Naive thymus-derived CD4-positive, alpha-beta T cell (primary cell): ENCODE measurements around the gene CFAP97. TPM values are rescaled to one million over a fixed set of nuclear protein-coding genes. Genes with fewer than 3 reads are reported as not detected.

ENCODE experiments used
- ATAC-seq: fragments of 150-1000 bp; cut with Tn5 transposase; 2 replicates; pipeline ENCODE4 v1.10.0; 2021; ENCODE audit warnings: mild to moderate bottlenecking, moderate library complexity
- CTCF ChIA-PET: fragments of 350-600 bp; sonication (Branson Sonifier 250); formaldehyde crosslinking; loops from one replicate; lab custom pipeline; 2021; ENCODE audit warnings: antibody characterized with exemption; lab: Charles Lee
- POLR2A ChIA-PET: fragments of 350-600 bp; sonication (Branson Sonifier 250); formaldehyde crosslinking; loops from one replicate; lab custom pipeline; 2021; ENCODE audit warnings: antibody characterized with exemption, inconsistent platforms; lab: Charles Lee
- DNase-seq, 9 donors: peaks; one replicate each; pipeline versions ENCODE4 v3.0.0 to v3.0.0-alpha.2; 2020 to 2022; ENCODE audit warnings: mixed read lengths in 1 of 9
- H3K27ac ChIP-seq: one replicate; pipeline ENCODE4 v1.7.0; 2013; ENCODE audit warnings: mild to moderate bottlenecking, low read depth, low read length, moderate library complexity
- H3K27me3 ChIP-seq, 2 donors: one replicate each; pipeline ENCODE4 v1.7.0; 2013; ENCODE audit warnings: low read length in 2 of 2, mild to moderate bottlenecking in 2 of 2, moderate library complexity in 2 of 2; ENCODE audit not compliant: control insufficient read depth in 2 of 2, insufficient read depth in 2 of 2
- H3K36me3 ChIP-seq, 3 experiments: 1 replicate in 2 of 3; 2 replicates in 1 of 3; pipeline ENCODE4 v1.7.0; 2013; ENCODE audit warnings: low read length in 3 of 3, mild to moderate bottlenecking in 3 of 3, moderate library complexity in 1 of 3; ENCODE audit not compliant: insufficient read depth in 3 of 3, control insufficient read depth in 2 of 3
- H3K4me1 ChIP-seq, 2 donors: one replicate each; pipeline ENCODE4 v1.7.0; 2013; ENCODE audit warnings: low read length in 2 of 2, mild to moderate bottlenecking in 2 of 2, moderate library complexity in 1 of 2; ENCODE audit not compliant: control insufficient read depth in 2 of 2, insufficient read depth in 2 of 2
- H3K4me3 ChIP-seq: 2 replicates; pipeline ENCODE4 v1.7.0; 2013; ENCODE audit warnings: mild to moderate bottlenecking, low read length
- H3K9me3 ChIP-seq, 3 experiments: 1 replicate in 2 of 3; 2 replicates in 1 of 3; pipeline ENCODE4 v1.7.0; 2013; ENCODE audit warnings: low read length in 3 of 3; ENCODE audit not compliant: control insufficient read depth in 2 of 3
- H3K27ac Mint-ChIP-seq, 9 donors: one replicate each; pipeline ENCODE4 v1.8.0; 2020 to 2022; ENCODE audit warnings: mixed read lengths in 9 of 9, mild to moderate bottlenecking in 8 of 9, moderate library complexity in 5 of 9, inconsistent platforms in 2 of 9
- H3K27me3 Mint-ChIP-seq, 5 donors: one replicate each; pipeline ENCODE4 v1.8.0; 2021 to 2022; ENCODE audit warnings: mixed read lengths in 5 of 5, mild to moderate bottlenecking in 1 of 5
- H3K36me3 Mint-ChIP-seq, 5 donors: one replicate each; pipeline ENCODE4 v1.8.0; 2020 to 2022; ENCODE audit warnings: mixed read lengths in 5 of 5, mild to moderate bottlenecking in 3 of 5, inconsistent platforms in 1 of 5
- H3K4me1 Mint-ChIP-seq, 7 donors: one replicate each; pipeline ENCODE4 v1.8.0; 2020 to 2022; ENCODE audit warnings: mixed read lengths in 7 of 7, mild to moderate bottlenecking in 3 of 7, inconsistent platforms in 1 of 7
- H3K4me3 Mint-ChIP-seq, 10 donors: one replicate each; pipeline ENCODE4 v1.8.0; 2020 to 2022; ENCODE audit warnings: mild to moderate bottlenecking in 10 of 10, mixed read lengths in 10 of 10, moderate library complexity in 6 of 10, inconsistent platforms in 2 of 10
- H3K9me3 Mint-ChIP-seq, 11 donors: one replicate each; pipeline ENCODE4 v1.8.0; 2020 to 2022; ENCODE audit warnings: mixed read lengths in 11 of 11, mild to moderate bottlenecking in 4 of 11, inconsistent platforms in 1 of 11, moderate library complexity in 1 of 11
- intact Hi-C, 2 donors: fragments of 100-400 bp; cut with micrococcal nuclease; formaldehyde crosslinking; loops; one replicate each; pipeline ENCODE4 v1.15.1; 2023
- polyA plus RNA-seq, 2 donors: library from polyadenylated mRNA; unstranded; fragments of 300-500 nt; fragmentation: Illumina TruSeq; gene quantifications; one replicate each; pipeline ENCODE4 v1.2.3, GENCODE V29; 2021
- total RNA-seq, 6 experiments: library from RNA in 5 of 6; stranded (reverse) in 5 of 6; gene quantifications; 1 replicate in 5 of 6; 2 replicates in 1 of 6; pipeline ENCODE4 v1.2.3 and lab custom pipeline; 2021 to 2026

CFAP97 gene
- total and polyA plus RNA-seq, 7 experiments from 2014 or later: 23.6 to 103 (median 41.3) TPM

- no peaks in the 10 kb centered on the region for H3K27me3 ChIP-seq
- H3K27me3 Mint-ChIP-seq: peaks cover 0 to 56% (median 12%) of the 10 kb centered on the region in 5 donors
- H3K36me3 Mint-ChIP-seq: no peaks in the 10 kb centered on the region
- ATAC-seq (no peak), DNase-seq (no peak)
- peaks cover 0 to 2% (median 0%) of the 10 kb centered on the region in 7 donors for H3K4me1 Mint-ChIP-seq
- H3K4me3 ChIP-seq: no peak overlapping the region
- POLR2A ChIA-PET: no interaction called here
- H3K9me3 Mint-ChIP-seq: no peaks in the 10 kb centered on the region
- H3K4me3 Mint-ChIP-seq: no peak overlapping the region
- no peaks in the 10 kb centered on the region for H3K36me3 ChIP-seq
- CTCF ChIA-PET: interaction anchor here (1.3 kb wide), 1 partner anchor 19 kb away, joined by 3 read pairs; no protein-coding TSS in a partner anchor
- H3K27ac Mint-ChIP-seq: no peak overlapping the region
- no peak overlapping the region for H3K27ac ChIP-seq
- intact Hi-C loops: no loop called here
- no peaks in the 10 kb centered on the region for H3K9me3 ChIP-seq
- no peaks in the 10 kb centered on the region for H3K4me1 ChIP-seq
Measured at GRCh38 chr4:185115827-185116232, 88.0 kb downstream of the CFAP97 start.

GRCh38 chr4:185113340-185113739 lies 90.5 kb downstream of the CFAP97 start:
- Histone ChIP-seq H3K4me3 (no peak overlapping the region), H3K9me3 (no peaks in the 10 kb centered on the region), H3K4me1 (no peaks in the 10 kb centered on the region), H3K27me3 (peaks cover 0 to 5% of the 10 kb centered on the region in 2 donors), H3K27ac (no peak overlapping the region), H3K36me3 (no peaks in the 10 kb centered on the region)
- intact Hi-C loops: no loop called here
- CTCF ChIA-PET: interaction anchor here (0.6 kb wide), 1 partner anchor 755 kb away, joined by 3 read pairs; no protein-coding TSS in a partner anchor
- Mint-ChIP-seq H3K27me3 (peaks cover 4 to 49% (median 15%) of the 10 kb centered on the region in 5 donors), H3K4me3 (no peak overlapping the region), H3K9me3 (no peaks in the 10 kb centered on the region), H3K4me1 (peaks cover 0 to 4% (median 0%) of the 10 kb centered on the region in 7 donors), H3K36me3 (no peaks in the 10 kb centered on the region), H3K27ac (no peak overlapping the region)
- POLR2A ChIA-PET: no interaction called here
- no peak for DNase-seq
- no peak for ATAC-seq

GRCh38 chr4:185112104-185112503 lies 91.7 kb downstream of the CFAP97 start:
- Mint-ChIP-seq H3K9me3 (no peaks in the 10 kb centered on the region), H3K4me3 (no peak overlapping the region), H3K27me3 (peaks cover 4 to 50% (median 15%) of the 10 kb centered on the region in 5 donors), H3K27ac (no peak overlapping the region), H3K4me1 (peaks cover 0 to 4% (median 0%) of the 10 kb centered on the region in 7 donors), H3K36me3 (no peaks in the 10 kb centered on the region)
- no peak overlapping the region for H3K27ac ChIP-seq
- H3K4me1 ChIP-seq: no peaks in the 10 kb centered on the region
- POLR2A ChIA-PET: no interaction called here
- intact Hi-C loops: no loop called here
- CTCF ChIA-PET: no interaction called here
- no peak for DNase-seq
- no peak overlapping the region for H3K4me3 ChIP-seq
- no peak for ATAC-seq
- no peaks in the 10 kb centered on the region for H3K9me3 ChIP-seq
- peaks cover 0 to 5% of the 10 kb centered on the region in 2 donors for H3K27me3 ChIP-seq
- no peaks in the 10 kb centered on the region for H3K36me3 ChIP-seq

GRCh38 chr4:185110375-185110823 lies 93.4 kb downstream of the CFAP97 start:
- peaks cover 0 to 2% (median 0%) of the 10 kb centered on the region in 7 donors for H3K4me1 Mint-ChIP-seq
- no peak for ATAC-seq
- peaks cover 4 to 46% (median 15%) of the 10 kb centered on the region in 5 donors for H3K27me3 Mint-ChIP-seq
- H3K27ac Mint-ChIP-seq: no peak overlapping the region
- CTCF ChIA-PET: no interaction called here
- Histone ChIP-seq H3K27ac (no peak overlapping the region), H3K27me3 (peaks cover 0 to 5% of the 10 kb centered on the region in 2 donors), H3K36me3 (no peaks in the 10 kb centered on the region), H3K4me1 (no peaks in the 10 kb centered on the region), H3K4me3 (no peak overlapping the region), H3K9me3 (no peaks in the 10 kb centered on the region)
- POLR2A ChIA-PET: no interaction called here
- H3K36me3 Mint-ChIP-seq: no peaks in the 10 kb centered on the region
- H3K4me3 Mint-ChIP-seq: no peak overlapping the region
- no peak for DNase-seq
- no peaks in the 10 kb centered on the region for H3K9me3 Mint-ChIP-seq
- intact Hi-C loops: no loop called here

GRCh38 chr4:185109736-185110135 lies 94.1 kb downstream of the CFAP97 start:
- no peaks in the 10 kb centered on the region for H3K4me1 ChIP-seq
- intact Hi-C loops: no loop called here
- POLR2A ChIA-PET: no interaction called here
- no peak overlapping the region for H3K4me3 Mint-ChIP-seq
- DNase-seq (no peak), ATAC-seq (no peak)
- H3K9me3 ChIP-seq: no peaks in the 10 kb centered on the region
- no peaks in the 10 kb centered on the region for H3K36me3 ChIP-seq
- peaks cover 0 to 5% of the 10 kb centered on the region in 2 donors for H3K27me3 ChIP-seq
- CTCF ChIA-PET: no interaction called here
- H3K27ac ChIP-seq: no peak overlapping the region
- H3K9me3 Mint-ChIP-seq: no peaks in the 10 kb centered on the region
- no peak overlapping the region for H3K27ac Mint-ChIP-seq
- no peak overlapping the region for H3K4me3 ChIP-seq
- peaks cover 4 to 47% (median 15%) of the 10 kb centered on the region in 5 donors for H3K27me3 Mint-ChIP-seq
- no peaks in the 10 kb centered on the region for H3K36me3 Mint-ChIP-seq
- peaks cover 0 to 2% (median 0%) of the 10 kb centered on the region in 7 donors for H3K4me1 Mint-ChIP-seq

Other genes with a start within 250 kb of the CFAP97 start
- gene HELT, start 185.5 kb downstream of the CFAP97 start, total RNA-seq: not detected
- gene HELT, start 185.5 kb downstream of the CFAP97 start, polyA plus RNA-seq: not detected
- 1 to 10 TPM in 4 of 5 experiments, under 1 TPM in 1; 0.60 to 7.2 (median 4.9) TPM for gene SLC25A4, start 60.7 kb downstream of the CFAP97 start, total RNA-seq
- gene SLC25A4, start 60.7 kb downstream of the CFAP97 start, polyA plus RNA-seq: 1 to 10 TPM; 2.7 to 3.8 TPM
- 10 to 100 TPM in 3 of 5 experiments, 1 to 10 TPM in 2; 8.0 to 18.9 (median 14.3) TPM for gene SNX25, start 5.6 kb upstream of the CFAP97 start, total RNA-seq
- 1 to 10 TPM; 3.9 to 4.3 TPM for gene SNX25, start 5.6 kb upstream of the CFAP97 start, polyA plus RNA-seq
- gene LRP2BP, start 191.9 kb upstream of the CFAP97 start, total RNA-seq: 1 to 10 TPM in 4 of 5 experiments, under 1 TPM in 1; 0.82 to 2.4 (median 1.7) TPM
- under 1 TPM; 0.58 to 0.79 TPM for gene LRP2BP, start 191.9 kb upstream of the CFAP97 start, polyA plus RNA-seq
- gene ANKRD37, start 192.8 kb upstream of the CFAP97 start, total RNA-seq: 10 to 100 TPM in 3 of 5 experiments, 1 to 10 TPM in 2; 3.2 to 18.6 (median 10.9) TPM
- 1 to 10 TPM; 8.0 to 8.5 TPM for gene ANKRD37, start 192.8 kb upstream of the CFAP97 start, polyA plus RNA-seq
- gene UFSP2, start 222.0 kb upstream of the CFAP97 start, total RNA-seq: 10 to 100 TPM; 13.9 to 34.5 (median 21.0) TPM
- 10 to 100 TPM; 49.9 to 54.6 TPM for gene UFSP2, start 222.0 kb upstream of the CFAP97 start, polyA plus RNA-seq